Nucleus accumbens (tissue), 56 donors: ENCODE measurements around the gene EIF3D.

Experiments
- DNase-seq, 56 donors: peaks; one replicate each; lab custom pipeline; 2025; lab: John Stamatoyannopoulos, UW

Gene EIF3D

GRCh38 chr22:36467946-36468345 lies 61.0 kb downstream of the EIF3D start:
- no peak for DNase-seq

GRCh38 chr22:36467042-36467810 lies 61.7 kb downstream of the EIF3D start:
- DNase-seq = peak in 4 of 56 donors; percentile 12 to 27 (median 22)

GRCh38 chr22:36466258-36466657 lies 62.7 kb downstream of the EIF3D start:
- no peak for DNase-seq

- peak in 10 of 56 donors; percentile 16 to 64 (median 32) for DNase-seq
Measured at GRCh38 chr22:36465232-36466021, 63.5 kb downstream of the EIF3D start.

- DNase-seq = no peak
Measured at GRCh38 chr22:36464715-36465231, 64.2 kb downstream of the EIF3D start.

GRCh38 chr22:36463783-36464184 lies 65.2 kb downstream of the EIF3D start:
- no peak for DNase-seq

GRCh38 chr22:36461665-36462649 lies 67.0 kb downstream of the EIF3D start:
- DNase-seq = no peak
